B cell (primary cell): Measurements from ENCODE around the gene PRRC1. TPM values are rescaled to one million over a fixed set of nuclear protein-coding genes. Genes with fewer than 3 reads are reported as not detected.

Experiments
- polyA plus RNA-seq: library from polyadenylated mRNA; depleted of rRNA; stranded (reverse); fragments of >200 nt; gene quantifications from 2 replicates; pipeline ENCODE4 v1.2.3, GENCODE V29; 2012
- total RNA-seq, 2 donors: library from RNA; stranded (reverse); fragments of 120-200 nt in 1 of 2; gene quantifications; 1 replicate in 1 of 2; 2 replicates in 1 of 2; pipeline versions ENCODE4 v1.2.3 to v1.2.4, GENCODE V29; 2013 to 2022

PRRC1 gene
- total and polyA plus RNA-seq, 2 donors (not counting 1 experiment from before 2014, with no cell fraction given), result 9.7 to 35.5 TPM

Other genes starting within 250 kb of the PRRC1 start
- gene MEGF10, start 226.8 kb upstream of the PRRC1 start, total RNA-seq, result not detected in 2 replicates
- gene MEGF10, start 226.8 kb upstream of the PRRC1 start, polyA plus RNA-seq, result not detected in 2 replicates
- not detected in 2 replicates for gene CTXN3, start 131.4 kb downstream of the PRRC1 start, total RNA-seq
- not detected in 2 replicates for gene CTXN3, start 131.4 kb downstream of the PRRC1 start, polyA plus RNA-seq
- gene CCDC192, start 185.8 kb downstream of the PRRC1 start, total RNA-seq, result not detected in 2 replicates
- not detected in 2 replicates for gene CCDC192, start 185.8 kb downstream of the PRRC1 start, polyA plus RNA-seq